SK-N-SH (cell line): ENCODE results near the gene TRMT44. TPM values are rescaled to one million over a fixed set of nuclear protein-coding genes. Genes with fewer than 3 reads are reported as not detected.
A peak's percentile ranks its signal among the peaks of the same experiment; 100 is the strongest.

Experiments used
- CTCF ChIA-PET: fragments of 300-600, 350-600 bp; formaldehyde crosslinking; extraction: SDS; loops from one replicate; lab custom pipeline; 2021; lab: Yijun Ruan, JAX
- POLR2A ChIA-PET: fragments of 350-600 bp; sonication (Branson Sonifier 250); formaldehyde crosslinking; extraction: SDS; loops from one replicate; lab custom pipeline; 2020; ENCODE audit warnings: antibody characterized with exemption, inconsistent platforms; lab: Yijun Ruan, JAX
- DNase-seq: peaks from one replicate; pipeline ENCODE4 v3.0.0; 2012
- H2AFZ ChIP-seq: fragments of 200-600 bp; sonication (generic); 2 replicates; pipeline ENCODE4 v1.8.1; 2016; ENCODE audit warnings: antibody characterized with exemption, mild to moderate bottlenecking, low read depth
- H3F3A ChIP-seq: fragments of 200-600 bp; sonication (generic); replicated peaks from 2 replicates; pipeline ENCODE3; 2016; ENCODE audit warnings: antibody characterized with exemption, mild to moderate bottlenecking; ENCODE audit not compliant: insufficient read depth
- H3K27ac ChIP-seq, 2 experiments: fragments of 200-500 bp in 1 of 2; fragments of 200-600 bp in 1 of 2; sonication (Bioruptor generic) in 1 of 2; sonication (generic), shearing (Covaris generic) in 1 of 2; 2 replicates each; pipeline versions ENCODE4 v1.5.1 to v1.6.1; 2014 to 2016; ENCODE audit warnings: low read depth in 2 of 2, inconsistent platforms in 1 of 2, low read length in 1 of 2, mild to moderate bottlenecking in 1 of 2, mixed read lengths in 1 of 2
- H3K27me3 ChIP-seq: fragments of 200-600 bp; sonication (generic), shearing (Covaris generic); 2 replicates; pipeline ENCODE4 v1.6.1; 2016; ENCODE audit warnings: mixed run types; ENCODE audit not compliant: insufficient read depth
- H3K36me3 ChIP-seq, 2 experiments: fragments of 200-500 bp in 1 of 2; fragments of 200-600 bp in 1 of 2; sonication (Bioruptor generic) in 1 of 2; sonication (generic) in 1 of 2; replicated peaks in 1 of 2; 2 replicates each; pipeline versions ENCODE3 to v1.5.1; 2014 to 2016; ENCODE audit warnings: low read length in 1 of 2, mild to moderate bottlenecking in 1 of 2; ENCODE audit not compliant: insufficient read depth in 2 of 2, control insufficient read depth in 1 of 2
- H3K4me1 ChIP-seq, 2 experiments: fragments of 200-500 bp in 1 of 2; fragments of 200-600 bp in 1 of 2; sonication (Bioruptor generic) in 1 of 2; sonication (generic), shearing (Covaris generic) in 1 of 2; 2 replicates each; pipeline versions ENCODE4 v1.5.1 to v1.6.1; 2014 to 2016; ENCODE audit warnings: low read depth in 1 of 2, low read length in 1 of 2, mixed run types in 1 of 2; ENCODE audit not compliant: insufficient read depth in 2 of 2, control insufficient read depth in 1 of 2
- H3K4me2 ChIP-seq: fragments of 200-600 bp; sonication (generic), shearing (Covaris generic); 2 replicates; pipeline ENCODE4 v1.6.1; 2017; ENCODE audit warnings: mixed run types
- H3K4me3 ChIP-seq, 2 experiments: fragments of 200-500 bp in 1 of 2; fragments of 200-600 bp in 1 of 2; sonication (Bioruptor generic) in 1 of 2; sonication (generic), shearing (Covaris generic) in 1 of 2; 2 replicates each; pipeline versions ENCODE4 v1.5.1 to v1.8.1; 2014 to 2016; ENCODE audit warnings: low read depth in 2 of 2, inconsistent platforms in 1 of 2, low read length in 1 of 2, mild to moderate bottlenecking in 1 of 2, mixed read lengths in 1 of 2, moderate library complexity in 1 of 2
- H3K79me2 ChIP-seq: fragments of 200-600 bp; sonication (generic); 2 replicates; pipeline ENCODE4 v1.8.1; 2017; ENCODE audit warnings: mild to moderate bottlenecking; ENCODE audit not compliant: insufficient read depth
- H3K9ac ChIP-seq: fragments of 200-600 bp; sonication (generic); 2 replicates; pipeline ENCODE4 v1.6.1; 2017; ENCODE audit warnings: mixed run types
- H3K9me2 ChIP-seq: fragments of 200-600 bp; sonication (generic); 2 replicates; pipeline ENCODE4 v1.6.1; 2017; ENCODE audit warnings: mixed run types
- H3K9me3 ChIP-seq: fragments of 200-600 bp; sonication (generic); 2 replicates; pipeline ENCODE4 v1.6.1; 2017; ENCODE audit warnings: mixed run types, mild to moderate bottlenecking, moderate library complexity
- H4K20me1 ChIP-seq: fragments of 200-600 bp; sonication (generic); 2 replicates; pipeline ENCODE4 v1.6.1; 2017; ENCODE audit warnings: mild to moderate bottlenecking, mixed run types; ENCODE audit not compliant: insufficient read depth
- GATA2 ChIP-seq: sonication (generic); formaldehyde crosslinking; IDR thresholded peaks from 2 replicates; pipeline ENCODE4 v1.5.0; 2020; ENCODE audit warnings: mild to moderate bottlenecking, missing genetic modification reagents
- MXI1 ChIP-seq: IDR thresholded peaks from 2 replicates; pipeline ENCODE4 v1.6.1; 2012; ENCODE audit warnings: mild to moderate bottlenecking, low read depth, low read length, improper control_type of control experiment
- NRF1 ChIP-seq: IDR thresholded peaks from 2 replicates; pipeline ENCODE4 v1.6.1; 2012; ENCODE audit warnings: low read depth, mild to moderate bottlenecking, low read length
- POLR2AphosphoS5 ChIP-seq: IDR thresholded peaks from 2 replicates; pipeline ENCODE4 v1.6.1; 2012; ENCODE audit warnings: low read depth, low read length
- RAD21 ChIP-seq: IDR thresholded peaks from 2 replicates; pipeline ENCODE4 v1.6.1; 2012; ENCODE audit warnings: mild to moderate bottlenecking, low read length
- REST ChIP-seq: IDR thresholded peaks from 2 replicates; pipeline ENCODE4 v1.6.1; 2012; ENCODE audit warnings: mild to moderate bottlenecking, low read depth, low read length, moderate library complexity
- RXRA ChIP-seq: IDR thresholded peaks from 2 replicates; pipeline ENCODE4 v1.4.0; 2012; ENCODE audit warnings: low read depth, mild to moderate bottlenecking, borderline replicate concordance
- SMC3 ChIP-seq: IDR thresholded peaks from 2 replicates; pipeline ENCODE4 v1.6.1; 2012; ENCODE audit warnings: low read depth, low read length, improper control_type of control experiment
- TCF12 ChIP-seq: IDR thresholded peaks from 2 replicates; pipeline ENCODE4 v1.4.0; 2012
- TEAD4 ChIP-seq: IDR thresholded peaks from 2 replicates; pipeline ENCODE4 v1.4.0; 2012; ENCODE audit warnings: mild to moderate bottlenecking, borderline replicate concordance; ENCODE audit not compliant: insufficient read depth
- YY1 ChIP-seq: IDR thresholded peaks from 2 replicates; pipeline ENCODE4 v1.4.0; 2012; ENCODE audit warnings: low read depth, mild to moderate bottlenecking
- WGBS: methylation state at CpG from one replicate; pipeline ENCODE4 v1.1.6; 2017; ENCODE audit warnings: low lambda C conversion rate; 5-methylcytosine and 5-hydroxymethylcytosine counted together
- polyA plus RNA-seq, 3 experiments: library from polyadenylated mRNA; depleted of rRNA; stranded (reverse); fragments of >200 nt; gene quantifications; 2 replicates each; pipeline ENCODE4 v1.2.3, GENCODE V29; 2012
- TF ChIP-seq, protein P1 (sequence below): IDR thresholded peaks from 2 replicates; pipeline ENCODE4 v1.4.0; 2012; ENCODE audit warnings: low read depth, borderline replicate concordance
- TF ChIP-seq, protein P2 (sequence below): IDR thresholded peaks from 2 replicates; pipeline ENCODE4 v1.4.0; 2012; ENCODE audit warnings: low read depth
- TF ChIP-seq, protein P3 (sequence below): IDR thresholded peaks from 2 replicates; pipeline ENCODE4; 2012

The TRMT44 gene
- polyA plus RNA-seq, 1 of the 3 experiments (the other 2 are of a cell fraction), result 6.0 TPM

DNA sequence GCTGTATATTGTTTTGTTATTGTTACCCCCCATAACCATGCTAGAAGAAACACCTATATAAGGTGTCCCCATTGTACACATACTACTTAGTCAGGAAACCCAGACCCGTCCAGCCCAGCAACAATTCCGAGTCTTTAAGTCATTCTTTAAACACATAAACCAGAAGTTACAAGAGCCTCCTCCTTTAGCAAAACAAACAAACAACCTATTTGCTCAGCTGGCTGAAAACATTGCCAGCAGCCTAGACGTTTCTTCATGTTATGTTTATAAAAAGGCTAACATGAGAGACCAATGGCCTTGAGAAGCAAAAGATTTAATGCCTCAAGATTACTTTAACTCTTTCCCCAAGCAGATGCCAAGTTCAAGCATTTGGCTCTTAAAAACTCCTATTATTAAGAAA is 1.4 kb upstream of the TRMT44 start (continued):
- TF ChIP-seq YY1 (no peak), GATA2 (CRISPR knock-in tag) (no peak), RXRA (no peak), TEAD4 (no peak), SMC3 (no peak), RAD21 (no peak), REST (no peak), POLR2AphosphoS5 (no peak), MXI1 (no peak), TCF12 (no peak)
- TF ChIP-seq, protein P1, sequence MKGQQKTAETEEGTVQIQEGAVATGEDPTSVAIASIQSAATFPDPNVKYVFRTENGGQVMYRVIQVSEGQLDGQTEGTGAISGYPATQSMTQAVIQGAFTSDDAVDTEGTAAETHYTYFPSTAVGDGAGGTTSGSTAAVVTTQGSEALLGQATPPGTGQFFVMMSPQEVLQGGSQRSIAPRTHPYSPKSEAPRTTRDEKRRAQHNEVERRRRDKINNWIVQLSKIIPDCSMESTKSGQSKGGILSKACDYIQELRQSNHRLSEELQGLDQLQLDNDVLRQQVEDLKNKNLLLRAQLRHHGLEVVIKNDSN, result no peak
- TF ChIP-seq, protein P2, sequence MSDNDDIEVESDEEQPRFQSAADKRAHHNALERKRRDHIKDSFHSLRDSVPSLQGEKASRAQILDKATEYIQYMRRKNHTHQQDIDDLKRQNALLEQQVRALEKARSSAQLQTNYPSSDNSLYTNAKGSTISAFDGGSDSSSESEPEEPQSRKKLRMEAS, result no peak

DNA sequence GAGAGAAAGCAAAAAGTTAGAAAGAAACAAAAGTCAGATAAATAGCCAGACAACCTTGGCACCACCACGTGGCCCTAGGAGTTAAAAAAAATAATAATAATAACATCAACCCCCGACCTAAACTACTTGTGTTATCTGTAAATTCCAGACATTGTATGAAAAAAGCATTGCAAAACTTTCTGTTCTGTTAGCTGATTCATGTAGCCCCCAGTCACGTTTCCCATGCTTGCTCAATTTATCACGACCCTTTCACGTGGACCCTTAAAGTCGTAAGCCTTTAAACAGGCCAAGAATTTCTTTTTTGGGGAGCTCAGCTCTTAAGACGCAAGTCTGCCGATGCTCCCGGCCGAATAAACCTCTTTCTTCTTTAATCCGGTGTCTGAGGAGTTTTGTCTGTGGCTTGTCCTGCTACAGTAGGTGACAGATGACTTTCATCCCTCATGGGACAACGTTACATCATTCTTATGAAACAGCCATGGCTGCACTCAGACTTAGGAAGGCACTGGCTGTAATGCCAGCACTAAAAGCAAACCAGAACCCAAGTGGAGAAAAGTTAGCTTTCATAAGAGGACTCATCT is 574 bp upstream of the TRMT44 start:
- Histone ChIP-seq H3K36me3 (no peaks in the 10 kb centered on the region), H3K4me2 (peak overlapping the region; percentile 96), H3K4me3 (peak overlapping the region; percentile 84 to 99), H3K9me2 (no peaks in the 10 kb centered on the region), H3K9me3 (no peaks in the 10 kb centered on the region), H3K27me3 (no peaks in the 10 kb centered on the region), H3K79me2 (peaks cover 77% of the 10 kb centered on the region), H4K20me1 (peaks cover 10% of the 10 kb centered on the region; the same call in 1 of the 2 replicates), H3F3A (peaks cover 3% of the 10 kb centered on the region), H3K4me1 (peaks cover 4 to 21% of the 10 kb centered on the region in 2 experiments; a peak in 3 of 4 replicates), H3K9ac (peak overlapping the region; percentile 85), H3K27ac (peak overlapping the region; percentile 85 to 92), H2AFZ (peak overlapping the region; percentile 94)
- no peak for DNase-seq
- ChIA-PET CTCF (interaction anchor here (1.6 to 1.7 kb wide), 2 partner anchors 11 to 14 kb away, joined by 3 to 6 read pairs; no protein-coding TSS in a partner anchor), POLR2A (interaction anchor here (2.0 kb wide), 1 partner anchor 12 kb away, joined by 12 read pairs; no protein-coding TSS in a partner anchor)
- whole genome bisulfite sequencing, result under 1% methylated on average over 12 of the region's 12 CpGs
- TF ChIP-seq NRF1, result no peak
- TF ChIP-seq, protein P3, sequence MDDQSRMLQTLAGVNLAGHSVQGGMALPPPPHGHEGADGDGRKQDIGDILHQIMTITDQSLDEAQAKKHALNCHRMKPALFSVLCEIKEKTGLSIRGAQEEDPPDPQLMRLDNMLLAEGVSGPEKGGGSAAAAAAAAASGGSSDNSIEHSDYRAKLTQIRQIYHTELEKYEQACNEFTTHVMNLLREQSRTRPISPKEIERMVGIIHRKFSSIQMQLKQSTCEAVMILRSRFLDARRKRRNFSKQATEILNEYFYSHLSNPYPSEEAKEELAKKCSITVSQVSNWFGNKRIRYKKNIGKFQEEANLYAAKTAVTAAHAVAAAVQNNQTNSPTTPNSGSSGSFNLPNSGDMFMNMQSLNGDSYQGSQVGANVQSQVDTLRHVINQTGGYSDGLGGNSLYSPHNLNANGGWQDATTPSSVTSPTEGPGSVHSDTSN, result no peak
